Measurements from ENCODE around the gene RPL37. TPM values are rescaled to one million over a fixed set of nuclear protein-coding genes. Genes with fewer than 3 reads are reported as not detected.
A peak's percentile ranks its signal among the peaks of the same experiment; 100 is the strongest.

The RPL37 gene
- polyA plus RNA-seq, 1 experiment, result 1,752 TPM

DNA sequence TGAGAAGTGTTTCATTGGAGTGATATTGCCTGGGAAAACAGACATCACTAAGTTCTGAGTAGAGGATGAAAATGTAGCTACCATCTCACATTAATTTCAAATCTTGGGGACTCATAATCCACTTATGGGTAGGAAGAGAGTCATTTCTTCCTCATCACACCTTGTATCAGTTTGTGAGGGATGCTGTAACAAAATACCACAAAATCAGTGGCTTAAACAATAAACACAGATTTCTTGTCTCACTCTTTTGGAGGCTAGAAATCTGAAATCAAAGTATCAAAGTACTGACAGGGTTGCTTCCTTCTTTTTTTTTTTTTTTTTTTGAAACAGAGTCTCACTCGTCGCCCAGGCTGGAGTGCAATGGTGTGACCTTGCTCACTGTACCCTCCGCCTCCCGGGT, 9.5 kb upstream of the RPL37 start:
- TF ChIP-seq, protein P1, sequence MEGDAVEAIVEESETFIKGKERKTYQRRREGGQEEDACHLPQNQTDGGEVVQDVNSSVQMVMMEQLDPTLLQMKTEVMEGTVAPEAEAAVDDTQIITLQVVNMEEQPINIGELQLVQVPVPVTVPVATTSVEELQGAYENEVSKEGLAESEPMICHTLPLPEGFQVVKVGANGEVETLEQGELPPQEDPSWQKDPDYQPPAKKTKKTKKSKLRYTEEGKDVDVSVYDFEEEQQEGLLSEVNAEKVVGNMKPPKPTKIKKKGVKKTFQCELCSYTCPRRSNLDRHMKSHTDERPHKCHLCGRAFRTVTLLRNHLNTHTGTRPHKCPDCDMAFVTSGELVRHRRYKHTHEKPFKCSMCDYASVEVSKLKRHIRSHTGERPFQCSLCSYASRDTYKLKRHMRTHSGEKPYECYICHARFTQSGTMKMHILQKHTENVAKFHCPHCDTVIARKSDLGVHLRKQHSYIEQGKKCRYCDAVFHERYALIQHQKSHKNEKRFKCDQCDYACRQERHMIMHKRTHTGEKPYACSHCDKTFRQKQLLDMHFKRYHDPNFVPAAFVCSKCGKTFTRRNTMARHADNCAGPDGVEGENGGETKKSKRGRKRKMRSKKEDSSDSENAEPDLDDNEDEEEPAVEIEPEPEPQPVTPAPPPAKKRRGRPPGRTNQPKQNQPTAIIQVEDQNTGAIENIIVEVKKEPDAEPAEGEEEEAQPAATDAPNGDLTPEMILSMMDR (IDR thresholded peaks at IDR 0.05; ENCODE audit: insufficient read depth, low read depth, low read length), result no peak
- DNase-seq (ENCODE audit: low read depth), result no peak
- Histone ChIP-seq H3K36me3 (ENCODE audit: control insufficient read depth, insufficient read depth, low read length) (no peaks in the 10 kb centered on the region), H3K4me3 (ENCODE audit: low read depth, low read length) (no peak overlapping the region), H3K27me3 (ENCODE audit: control insufficient read depth, insufficient read depth, low read length) (no peaks in the 10 kb centered on the region)
- CTCF ChIA-PET, result no interaction called here
- POLR2A ChIA-PET, result no interaction called here

DNA sequence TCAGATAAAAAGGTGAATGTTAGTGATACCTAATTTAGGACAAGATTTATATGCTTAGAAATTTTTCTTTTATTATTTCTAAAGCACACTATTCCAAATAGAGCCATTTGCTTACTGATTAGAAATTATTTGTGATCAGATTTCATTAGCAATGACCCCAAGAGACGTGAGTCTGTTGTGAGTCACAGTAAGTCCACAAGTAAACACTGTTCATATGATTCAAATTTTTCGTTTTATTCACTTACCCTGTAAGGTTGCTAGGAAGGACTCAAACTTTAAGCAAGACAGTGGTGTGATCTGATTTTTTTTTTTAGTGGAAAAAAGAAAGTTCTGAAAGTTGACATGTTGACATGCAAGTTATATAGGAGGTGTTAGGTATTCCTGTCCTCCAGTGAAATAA, 7.3 kb upstream of the RPL37 start:
- Histone ChIP-seq H3K36me3 (ENCODE audit: control insufficient read depth, insufficient read depth, low read length) (no peaks in the 10 kb centered on the region), H3K27me3 (ENCODE audit: control insufficient read depth, insufficient read depth, low read length) (no peaks in the 10 kb centered on the region), H3K4me3 (ENCODE audit: low read depth, low read length) (no peak overlapping the region)
- ChIA-PET CTCF (interaction anchor here (1.4 kb wide), 1 partner anchor 37 kb away, joined by 4 read pairs; no protein-coding TSS in a partner anchor), POLR2A (interaction anchor here (0.6 to 0.9 kb wide), 2 partner anchors 9 to 51 kb away, joined by 3 to 4 read pairs; no protein-coding TSS in a partner anchor)
- TF ChIP-seq, protein P1 (IDR thresholded peaks at IDR 0.05; ENCODE audit: insufficient read depth, low read depth, low read length), result no peak
- no peak for DNase-seq (ENCODE audit: low read depth)

DNA sequence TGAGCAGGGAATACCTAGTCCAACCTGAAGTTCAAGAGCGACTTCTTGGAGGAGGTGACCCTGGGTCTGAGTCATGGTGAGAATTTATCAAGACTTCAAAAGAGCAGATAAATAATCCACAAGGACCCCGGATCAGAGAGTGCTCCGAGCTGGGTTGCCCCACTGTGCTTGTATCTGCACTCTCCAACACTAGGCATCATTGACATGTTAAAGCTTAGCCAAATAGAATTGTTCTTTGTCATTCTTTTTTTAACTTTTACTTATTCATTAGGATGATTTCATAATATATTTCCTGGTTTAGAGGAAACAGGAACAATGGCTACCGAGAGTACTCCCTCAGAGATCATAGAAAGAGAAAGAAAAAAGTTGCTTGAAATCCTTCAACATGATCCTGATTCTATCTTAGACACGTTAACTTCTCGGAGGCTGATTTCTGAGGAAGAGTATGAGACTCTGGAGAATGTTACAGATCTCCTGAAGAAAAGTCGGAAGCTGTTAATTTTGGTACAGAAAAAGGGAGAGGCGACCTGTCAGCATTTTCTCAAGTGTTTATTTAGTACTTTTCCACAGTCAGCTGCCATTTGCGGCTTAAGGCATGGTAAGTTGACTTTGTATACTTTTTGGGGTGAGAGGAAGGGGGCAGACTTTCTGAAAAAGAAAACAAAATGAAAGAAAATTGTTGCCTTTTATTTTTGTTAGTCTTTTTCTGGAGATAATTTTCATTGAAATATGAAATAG, 6.2 kb upstream of the RPL37 start, which contains the start of gene CARD6:
Gene CARD6, plus strand, starts transcription at position 300 of the 738 bp plus-strand sequence. Its CDS starts 16 bp downstream, at position 316.
- CTCF ChIA-PET, result interaction anchor here (0.6 to 0.7 kb wide), 2 partner anchors 11 to 162 kb away, joined by 3 read pairs; partner anchors contain the start of gene PTGER4
- POLR2A ChIA-PET, result no interaction called here
- Histone ChIP-seq H3K27me3 (ENCODE audit: control insufficient read depth, insufficient read depth, low read length) (no peaks in the 10 kb centered on the region), H3K4me3 (ENCODE audit: low read depth, low read length) (peak within 1 kb of the TSS; percentile 3; the same call in 1 of the 2 replicates), H3K36me3 (ENCODE audit: control insufficient read depth, insufficient read depth, low read length) (no peaks in the 10 kb centered on the region)
- TF ChIP-seq, protein P1 (IDR thresholded peaks at IDR 0.05; ENCODE audit: insufficient read depth, low read depth, low read length), result no peak
- no peak for DNase-seq (ENCODE audit: low read depth)

DNA sequence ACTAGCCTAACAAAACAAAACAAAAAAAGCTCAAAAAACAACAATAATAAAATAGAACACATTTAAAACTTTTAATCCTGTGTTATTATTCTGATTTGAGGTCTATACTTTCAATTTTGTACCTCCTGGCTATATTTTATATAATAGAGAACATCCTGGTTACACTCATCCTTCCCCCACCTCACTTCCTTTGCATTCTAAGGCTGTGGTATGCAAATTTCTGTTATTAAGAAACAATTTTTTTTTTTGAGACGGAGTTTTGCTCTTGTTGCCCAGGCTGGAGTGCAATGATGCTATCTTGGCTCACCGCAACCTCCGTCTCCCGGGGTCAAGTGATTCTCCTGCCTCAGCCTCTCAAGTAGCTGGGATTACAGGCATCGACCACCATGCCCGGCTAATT, 3.1 kb upstream of the RPL37 start:
- Histone ChIP-seq H3K36me3 (ENCODE audit: control insufficient read depth, insufficient read depth, low read length) (peaks cover 1% of the 10 kb centered on the region; the same call in 1 of the 2 replicates), H3K4me3 (ENCODE audit: low read depth, low read length) (no peak overlapping the region), H3K27me3 (ENCODE audit: control insufficient read depth, insufficient read depth, low read length) (no peaks in the 10 kb centered on the region)
- CTCF ChIA-PET, result no interaction called here
- DNase-seq (ENCODE audit: low read depth), result no peak
- TF ChIP-seq, protein P1 (IDR thresholded peaks at IDR 0.05; ENCODE audit: insufficient read depth, low read depth, low read length), result no peak
- POLR2A ChIA-PET, result no interaction called here

DNA sequence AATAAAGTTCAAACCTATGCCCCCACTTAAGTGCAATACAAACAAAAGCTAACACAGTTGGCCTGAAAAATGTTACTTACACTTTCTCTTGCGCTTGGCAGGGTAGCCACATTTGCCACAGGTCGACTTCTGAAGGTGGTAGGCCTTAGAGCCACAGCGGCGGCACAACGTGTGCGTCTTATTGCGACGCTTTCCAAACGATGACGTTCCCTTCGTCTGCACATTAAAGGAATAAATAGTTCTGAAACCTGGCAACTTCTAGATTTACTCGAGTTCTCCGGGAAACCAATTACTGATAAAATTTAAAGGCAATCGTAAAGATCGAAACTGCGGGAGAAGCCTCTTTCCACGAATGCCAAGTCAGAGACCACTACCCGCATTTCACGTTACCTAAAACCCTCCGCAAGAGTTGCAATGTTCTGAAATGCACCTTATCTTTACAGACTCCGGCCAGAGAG, 602 bp downstream of the RPL37 start:
- CTCF ChIA-PET, result no interaction called here
- POLR2A ChIA-PET, result no interaction called here
- DNase-seq (ENCODE audit: low read depth), result no peak
- Histone ChIP-seq H3K27me3 (ENCODE audit: control insufficient read depth, insufficient read depth, low read length) (no peaks in the 10 kb centered on the region), H3K4me3 (ENCODE audit: low read depth, low read length) (peak overlapping the region; percentile 72), H3K36me3 (ENCODE audit: control insufficient read depth, insufficient read depth, low read length) (peaks cover 16% of the 10 kb centered on the region)
- TF ChIP-seq, protein P1 (IDR thresholded peaks at IDR 0.05; ENCODE audit: insufficient read depth, low read depth, low read length), result no peak
